SKM-1 treated with dmso at 0.1 percent for 144 hours (cell line): ENCODE results near the gene XAB2.

ENCODE experiments used
- DNase-seq: peaks from one replicate; lab custom pipeline; 2025; ENCODE audit not compliant: unreplicated experiment; lab: John Stamatoyannopoulos, UW

Gene XAB2

DNA sequence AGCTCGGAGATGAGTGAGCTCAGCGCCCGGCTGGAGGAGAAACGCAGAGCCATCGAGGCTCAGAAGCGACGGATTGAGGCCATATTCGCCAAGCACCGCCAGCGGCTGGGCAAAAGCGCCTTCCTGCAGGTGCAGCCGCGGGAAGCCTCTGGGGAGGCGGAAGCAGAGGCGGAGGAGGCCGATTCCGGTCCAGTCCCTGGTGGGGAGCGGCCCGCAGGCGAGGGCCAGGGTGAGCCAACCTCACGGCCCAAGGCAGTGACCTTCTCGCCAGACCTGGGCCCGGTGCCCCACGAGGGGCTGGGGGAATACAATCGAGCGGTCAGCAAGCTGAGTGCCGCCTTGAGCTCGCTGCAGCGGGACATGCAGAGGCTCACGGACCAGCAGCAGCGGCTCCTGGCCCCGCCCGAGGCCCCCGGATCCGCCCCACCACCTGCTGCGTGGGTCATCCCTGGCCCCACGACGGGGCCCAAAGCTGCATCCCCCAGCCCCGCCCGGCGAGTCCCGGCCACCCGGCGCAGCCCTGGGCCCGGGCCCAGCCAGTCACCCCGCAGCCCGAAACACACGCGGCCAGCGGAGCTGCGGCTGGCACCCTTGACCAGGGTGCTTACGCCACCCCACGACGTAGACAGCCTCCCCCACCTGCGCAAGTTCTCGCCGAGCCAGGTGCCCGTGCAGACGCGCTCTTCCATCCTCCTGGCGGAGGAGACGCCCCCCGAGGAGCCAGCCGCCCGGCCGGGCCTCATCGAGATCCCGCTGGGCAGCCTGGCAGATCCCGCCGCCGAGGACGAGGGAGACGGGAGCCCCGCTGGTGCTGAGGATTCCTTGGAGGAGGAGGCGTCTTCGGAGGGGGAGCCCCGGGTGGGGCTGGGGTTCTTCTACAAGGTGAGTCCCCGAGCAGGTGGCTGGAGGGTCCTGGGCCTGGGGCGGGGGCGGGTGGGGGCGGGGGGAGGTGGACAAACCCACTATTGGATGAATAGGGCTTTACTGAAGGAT is 16.8 kb downstream of the XAB2 start:
- DNase-seq = no peak

GRCh38 chr19:7611541-7612279 is 17.6 kb downstream of the XAB2 start:
- no peak for DNase-seq

- DNase-seq = no peak
Measured at GRCh38 chr19:7610491-7611240, 18.7 kb downstream of the XAB2 start.

DNA sequence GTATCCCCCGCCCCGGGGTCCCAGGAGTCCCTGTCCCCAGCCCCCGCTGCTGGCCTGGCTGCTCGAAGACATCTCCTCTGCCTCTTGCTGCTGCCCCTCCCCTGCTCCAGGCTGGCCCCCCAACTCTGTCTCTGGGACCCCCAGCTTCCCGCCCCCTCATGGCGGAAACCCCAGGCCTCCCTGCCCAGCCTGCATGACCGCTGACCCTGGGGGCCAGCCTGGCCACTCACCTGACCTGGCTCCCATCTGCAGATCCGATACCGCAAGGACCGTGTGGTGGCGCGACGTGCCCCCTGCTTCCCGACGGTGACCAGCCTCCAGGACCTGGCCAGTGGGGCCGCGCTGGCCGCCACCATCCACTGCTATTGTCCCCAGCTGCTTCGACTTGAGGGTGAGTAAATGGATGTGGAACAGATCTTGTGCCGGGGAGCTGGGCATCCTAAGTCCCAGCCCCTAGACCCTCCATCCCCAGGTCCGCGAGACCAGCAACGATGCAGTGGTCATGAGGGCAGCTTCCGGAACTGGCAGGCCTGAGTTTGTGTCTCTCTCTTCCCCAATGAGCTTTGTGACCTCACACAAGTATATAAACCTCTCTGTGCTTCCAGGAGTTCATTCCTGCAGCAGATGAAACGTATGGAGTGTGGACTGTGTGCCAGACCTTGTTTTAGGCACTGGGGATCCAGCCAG is 21.3 kb downstream of the XAB2 start:
- DNase-seq = no peak

GRCh38 chr19:7607212-7607873 is 22.0 kb downstream of the XAB2 start:
- DNase-seq = no peak

DNA sequence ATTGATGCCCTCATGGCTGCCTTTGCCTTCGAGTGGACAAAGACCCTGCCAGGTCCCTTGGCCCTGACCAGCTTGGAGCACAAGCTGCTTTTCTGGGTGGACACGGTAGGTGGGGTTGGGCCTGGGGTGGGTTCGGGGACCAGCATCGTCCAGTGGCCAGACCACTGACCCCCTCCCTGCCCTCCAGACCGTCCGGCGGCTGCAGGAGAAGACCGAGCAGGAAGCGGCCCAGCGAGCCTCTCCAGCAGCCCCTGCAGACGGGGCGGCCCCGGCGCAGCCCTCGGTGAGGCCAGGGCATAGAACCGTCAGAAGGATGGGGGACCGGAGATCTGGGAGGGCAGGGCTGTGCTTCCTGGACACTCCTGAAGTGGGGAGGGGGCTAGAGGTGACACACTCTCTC is 23.1 kb downstream of the XAB2 start:
- no peak for DNase-seq

- DNase-seq = peak; percentile 66
Measured at GRCh38 chr19:7605490-7606222, 23.7 kb downstream of the XAB2 start.

- DNase-seq = no peak
Measured at GRCh38 chr19:7603919-7604318, 25.4 kb downstream of the XAB2 start.

GRCh38 chr19:7602935-7603497 is 26.3 kb downstream of the XAB2 start:
- no peak for DNase-seq

DNA sequence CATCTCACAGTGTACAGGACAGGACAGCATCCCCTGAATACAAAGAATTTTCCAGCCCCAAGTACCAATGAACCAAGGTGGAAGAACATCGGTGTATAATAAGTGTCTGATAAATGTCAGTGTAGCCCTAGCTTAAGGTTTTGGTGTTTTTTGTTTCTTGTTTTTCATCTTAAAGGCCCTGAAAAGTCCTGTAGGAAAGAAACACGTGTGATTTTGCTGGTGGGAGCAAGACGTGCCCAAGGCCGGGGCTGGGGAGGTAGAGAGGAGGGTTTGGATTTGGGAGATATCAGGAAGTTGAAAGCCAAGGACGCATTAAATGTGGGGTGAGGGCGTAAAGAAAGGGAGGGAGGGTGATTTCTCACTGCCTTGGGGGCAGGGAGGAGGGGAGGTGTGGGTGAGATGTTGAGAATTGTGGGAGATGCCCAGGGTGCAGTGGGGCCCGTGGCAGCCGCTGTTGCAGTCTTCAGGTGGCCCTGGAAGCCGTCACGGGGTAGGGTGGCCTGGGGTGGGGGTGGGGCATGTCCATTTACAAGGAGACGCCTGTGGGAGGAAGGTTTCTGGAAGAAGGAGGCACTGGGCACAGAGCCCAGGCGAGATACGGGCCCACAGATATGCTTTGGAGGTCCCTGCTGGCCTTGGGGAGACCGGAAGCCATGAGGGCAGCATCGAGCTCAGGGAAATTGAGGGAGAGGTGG is 27.0 kb downstream of the XAB2 start:
- no peak for DNase-seq

DNA sequence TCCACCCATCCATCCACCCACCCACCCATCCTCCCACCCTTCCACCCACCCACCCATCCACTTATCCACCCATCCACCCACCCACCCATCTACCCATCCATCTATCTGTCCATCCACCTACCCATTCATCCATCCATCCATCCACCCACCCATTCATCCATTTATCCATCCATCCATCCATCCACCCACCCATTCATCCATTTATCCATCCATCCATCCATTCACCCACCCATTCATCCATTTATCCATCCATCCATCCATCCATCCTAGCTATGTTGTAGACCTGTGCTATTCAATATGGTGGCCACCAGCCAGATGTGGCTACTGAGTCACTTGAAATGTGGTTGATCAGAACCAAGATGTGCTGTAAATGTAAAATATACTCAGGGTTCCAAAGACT is 28.6 kb downstream of the XAB2 start:
- DNase-seq = no peak

DNA sequence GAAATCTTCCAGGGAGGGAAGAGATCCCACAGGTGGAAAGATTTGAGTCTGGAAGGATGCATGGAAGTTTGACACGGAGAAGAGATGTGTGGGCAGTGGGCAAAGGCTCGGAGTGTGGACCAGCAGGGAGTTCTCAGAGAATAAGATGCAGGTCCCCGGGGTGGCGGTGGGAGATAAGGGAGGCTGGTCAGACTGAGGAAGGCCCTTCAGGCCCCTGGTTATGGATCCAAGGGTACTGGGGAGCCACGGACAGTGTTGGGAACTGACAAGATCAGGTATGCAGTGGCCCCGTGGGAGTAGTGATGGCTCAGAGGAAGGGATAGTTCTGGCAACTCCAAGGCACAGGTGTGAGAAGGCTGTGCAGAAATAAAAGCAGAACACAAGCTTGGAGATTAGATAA is 31.2 kb downstream of the XAB2 start:
- DNase-seq = no peak

GRCh38 chr19:7597689-7598088 is 31.7 kb downstream of the XAB2 start:
- no peak for DNase-seq

- DNase-seq = no peak
Measured at GRCh38 chr19:7596211-7596937, 33.0 kb downstream of the XAB2 start.

GRCh38 chr19:7595466-7596133 is 33.7 kb downstream of the XAB2 start, which contains the start of gene CAMSAP3:
TSS of gene CAMSAP3 (plus strand) at chr19:7595863. CDS start at chr19:7596003, 140 bp downstream.
- DNase-seq = no peak

- no peak for DNase-seq
Measured at GRCh38 chr19:7590256-7590655, 39.1 kb downstream of the XAB2 start.

- no peak for DNase-seq
Measured at GRCh38 chr19:7589822-7590221, 39.5 kb downstream of the XAB2 start.
